NCI-H2081 (cell line): Measurements from ENCODE around the gene FCHSD2.
"Not testable (repeated sequence)": the region's sequence is repeated elsewhere in the genome, so short reads cannot be mapped to it uniquely, and the experiment has no call there.

Experiments
- DNase-seq, 2 experiments: peaks; one replicate each; lab custom pipeline; 2025; lab: John Stamatoyannopoulos, UW

The FCHSD2 gene

DNA sequence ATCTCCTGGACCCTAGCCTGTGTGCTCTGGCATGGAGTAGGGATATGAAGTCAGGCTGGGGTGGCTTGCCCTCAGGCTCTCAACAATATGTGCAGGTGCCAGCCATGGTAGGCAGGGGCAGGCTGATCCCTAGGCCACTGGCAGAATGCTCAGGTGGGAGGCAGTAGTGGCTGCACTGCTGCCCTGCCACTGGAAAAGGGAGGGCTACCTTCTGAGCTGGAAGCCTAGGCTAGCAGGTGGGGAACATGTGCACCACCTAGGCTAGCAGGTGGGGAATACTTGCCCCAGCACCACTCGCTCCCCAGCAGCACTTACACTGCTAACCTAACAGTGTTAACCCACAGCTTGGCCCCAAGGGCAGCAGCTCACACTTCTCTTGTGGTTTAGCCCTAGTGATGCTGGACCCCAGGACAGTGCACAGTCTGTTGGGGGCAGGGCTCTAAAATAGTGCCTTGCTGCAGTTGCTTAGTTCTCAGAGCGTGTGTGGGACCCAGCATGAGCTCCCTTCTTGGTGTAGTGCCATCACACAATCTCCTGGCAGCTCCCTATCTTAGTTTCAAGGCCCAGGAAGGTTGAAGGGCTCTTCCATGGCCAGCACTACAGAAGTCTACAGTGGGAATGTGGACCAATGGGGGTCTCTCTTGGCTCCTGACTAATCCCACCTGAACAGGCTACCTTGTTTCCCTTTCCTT is 130.8 kb downstream of the FCHSD2 start:
- no peak for DNase-seq

DNA sequence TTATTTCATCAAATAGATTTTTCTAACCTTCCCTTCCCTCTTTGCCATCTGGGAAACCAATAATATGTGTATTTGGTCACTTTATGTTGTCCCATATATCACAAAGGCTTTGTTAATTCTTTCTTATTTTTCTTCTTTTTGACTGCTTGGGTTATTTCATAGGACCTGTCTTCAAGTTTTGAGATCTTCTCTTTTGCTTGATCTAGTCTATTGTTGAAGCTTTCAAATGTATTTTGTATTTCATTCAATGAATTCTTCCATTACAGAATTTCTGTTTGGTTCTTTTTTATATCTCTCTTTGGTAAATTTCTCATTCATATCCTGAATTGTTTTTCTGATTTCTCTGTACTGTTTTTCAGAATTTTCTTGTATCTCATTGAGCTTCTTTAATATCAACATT is 132.1 kb downstream of the FCHSD2 start:
- DNase-seq, result no peak

DNA sequence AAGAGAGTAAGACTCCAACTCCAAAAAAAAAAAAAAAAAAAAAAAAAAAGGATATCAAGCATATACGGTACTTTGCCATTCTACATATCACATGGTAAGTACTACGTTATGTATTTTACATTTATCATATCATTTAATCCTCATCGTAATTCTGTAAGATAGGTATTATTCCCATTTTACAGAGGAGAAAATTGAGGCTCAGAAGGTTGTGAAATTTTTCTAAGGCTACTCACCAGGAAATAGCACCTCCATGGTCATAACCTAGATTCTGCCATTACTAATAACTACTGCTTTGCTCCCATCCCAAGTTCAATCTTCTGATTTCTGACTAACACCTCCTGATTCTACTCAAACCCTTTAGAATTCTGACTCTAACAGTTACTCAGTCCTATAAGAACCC is 138.0 kb downstream of the FCHSD2 start:
- DNase-seq, result no peak

GRCh38 chr11:73003088-73003487 is 139.0 kb downstream of the FCHSD2 start:
- DNase-seq, result no peak

GRCh38 chr11:73002214-73002613 is 139.9 kb downstream of the FCHSD2 start:
- DNase-seq, result no peak

DNA sequence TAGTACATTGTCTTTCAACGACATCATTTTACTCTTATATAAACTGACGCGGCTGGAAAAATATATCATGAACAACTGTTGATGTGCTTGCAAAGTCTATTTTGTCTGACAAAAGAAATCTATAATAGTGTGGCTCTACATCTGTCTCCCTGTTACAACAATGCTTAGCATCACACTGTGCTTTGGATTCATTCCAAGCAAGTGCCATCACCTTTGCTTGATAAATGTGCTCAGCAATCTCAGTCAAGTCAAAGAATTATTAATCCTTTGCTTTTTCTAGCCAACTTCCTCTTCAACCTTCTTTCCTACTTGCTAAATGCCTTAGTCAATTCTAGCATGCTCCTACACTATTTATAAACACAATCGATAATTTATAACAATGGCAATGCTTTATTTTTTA is 140.5 kb downstream of the FCHSD2 start:
- DNase-seq, result peak; percentile 42 to 80

- no peak for DNase-seq
Observed at GRCh38 chr11:72998676-72999075, 143.4 kb downstream of the FCHSD2 start.

DNA sequence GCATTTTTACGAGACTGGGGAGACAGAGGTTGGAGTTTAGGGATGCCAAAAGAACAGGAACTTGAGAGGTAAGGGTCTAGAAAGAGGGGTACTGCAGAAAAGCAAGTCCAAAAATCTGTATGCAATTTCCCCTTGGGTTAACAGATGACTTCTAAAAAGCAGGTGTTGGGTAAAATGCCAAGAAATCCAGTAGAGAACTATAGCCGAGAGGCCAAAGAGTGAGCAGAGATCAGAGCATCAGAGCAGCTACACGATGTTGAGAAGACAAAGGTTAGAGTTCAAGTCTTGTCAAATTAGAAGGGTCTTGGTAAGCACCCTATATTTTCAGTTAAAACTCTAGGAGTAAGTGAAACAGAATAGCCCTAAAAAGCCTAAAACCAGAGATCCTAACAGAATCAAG is 145.2 kb downstream of the FCHSD2 start:
- DNase-seq, result no peak

GRCh38 chr11:72989727-72990126 is 152.4 kb downstream of the FCHSD2 start:
- DNase-seq, result no peak

- no peak for DNase-seq
Observed at GRCh38 chr11:72988821-72989220, 153.3 kb downstream of the FCHSD2 start.

- DNase-seq, result peak in 1 of 2 experiments; percentile 14
Observed at GRCh38 chr11:72985645-72986044, 156.5 kb downstream of the FCHSD2 start.

DNA sequence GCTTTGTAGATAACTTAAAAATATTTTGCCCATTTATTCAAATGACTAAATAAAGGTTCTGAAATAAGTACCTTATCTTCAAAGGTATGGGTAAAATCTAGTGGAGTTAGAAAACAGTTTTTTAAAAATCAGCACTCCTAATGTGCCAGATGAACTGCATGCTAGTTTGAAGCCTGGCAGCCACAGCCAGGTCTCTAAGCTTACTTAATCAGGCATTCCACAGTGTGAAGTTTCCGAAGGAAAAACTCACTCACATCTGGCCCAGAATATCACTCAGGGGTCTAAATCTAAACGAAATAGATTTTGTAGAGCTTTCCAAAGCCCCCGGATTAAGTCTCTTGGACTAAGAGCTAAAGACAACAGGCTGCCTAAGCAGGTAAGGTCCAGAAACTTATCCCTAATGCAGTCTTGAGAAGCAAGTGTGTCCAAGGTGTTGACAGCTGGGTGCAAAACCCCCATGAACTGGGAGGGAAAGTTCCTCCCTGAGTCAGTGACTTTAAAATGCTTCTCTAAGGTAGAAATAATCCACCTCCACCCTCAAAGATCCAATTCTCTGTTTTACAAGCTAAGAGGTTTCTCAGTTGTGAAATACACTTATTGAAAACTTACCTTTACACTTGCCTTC is 157.6 kb downstream of the FCHSD2 start:
- DNase-seq, result no peak

DNA sequence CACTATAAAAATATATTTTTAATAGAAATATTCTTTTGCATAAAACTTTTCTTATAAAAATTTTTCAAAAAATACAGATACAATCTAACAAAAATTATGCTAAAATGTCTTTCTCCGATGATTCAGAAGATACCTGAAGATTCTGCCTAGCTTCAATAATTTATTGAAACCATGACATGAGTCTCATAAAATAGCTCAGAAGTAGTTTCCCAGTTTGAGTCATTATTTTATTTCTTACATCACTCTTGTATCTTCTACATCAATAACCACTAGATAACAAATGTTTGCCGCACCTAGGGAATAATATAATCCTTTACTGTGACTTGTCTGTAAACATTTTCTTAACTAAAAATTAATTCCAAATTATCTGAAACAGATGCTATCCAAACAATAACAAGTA is 158.6 kb downstream of the FCHSD2 start:
- DNase-seq, result no peak

DNA sequence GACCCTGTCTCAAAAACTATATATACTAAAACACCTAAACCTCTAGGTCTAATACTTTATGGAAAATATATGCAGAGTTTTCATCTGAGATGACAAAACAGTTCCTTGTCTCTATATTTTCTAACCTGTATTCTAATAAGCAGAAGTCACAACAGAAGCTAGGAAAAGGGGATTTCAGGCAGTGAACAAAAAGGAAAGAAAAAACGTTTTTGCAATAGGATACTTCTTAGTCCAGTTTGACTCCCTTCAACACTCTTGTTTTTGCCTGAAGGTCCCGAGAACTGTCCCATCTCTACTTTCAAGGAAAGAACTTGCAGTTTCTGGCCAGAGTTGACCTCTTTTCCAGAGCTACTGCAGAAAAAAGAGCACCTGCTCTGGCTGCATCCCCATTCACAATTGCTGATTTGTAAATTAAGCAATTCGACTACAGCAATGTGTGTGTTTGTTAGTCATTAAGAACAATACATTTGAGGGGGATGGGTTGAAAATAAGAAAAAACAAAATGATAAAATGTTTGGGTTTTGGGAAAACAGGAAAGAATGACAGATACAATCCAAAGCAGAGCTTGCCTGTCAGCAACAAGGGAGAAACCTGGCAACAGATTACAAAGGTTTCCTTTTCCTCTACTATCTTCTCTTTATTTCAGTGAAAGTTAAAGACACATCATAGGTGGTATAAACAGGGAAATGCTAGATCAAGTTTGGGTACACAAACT is 160.0 kb downstream of the FCHSD2 start:
- no peak for DNase-seq

- DNase-seq, result no peak
Observed at GRCh38 chr11:72981080-72981479, 161.0 kb downstream of the FCHSD2 start.

DNA sequence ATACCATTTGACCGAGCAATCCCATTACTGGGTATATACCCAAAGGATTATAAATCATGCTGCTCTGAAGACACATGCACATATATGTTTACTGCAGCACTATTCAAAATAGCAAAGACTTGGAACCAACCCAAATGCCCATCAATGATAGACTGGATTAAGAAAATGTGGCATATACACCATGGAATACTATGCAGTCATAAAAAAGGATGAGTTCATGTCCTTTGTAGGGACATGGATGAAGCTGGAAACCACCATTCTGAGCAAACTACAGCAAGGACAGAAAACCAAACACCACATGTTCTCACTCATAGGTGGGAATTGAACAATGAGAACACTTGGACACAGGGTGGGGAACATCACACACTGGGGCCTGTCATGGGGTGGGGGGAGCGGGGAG is 164.3 kb downstream of the FCHSD2 start:
- not testable (repeated sequence) for DNase-seq

GRCh38 chr11:72976522-72976892 is 165.6 kb downstream of the FCHSD2 start:
- DNase-seq, result not testable (repeated sequence)

DNA sequence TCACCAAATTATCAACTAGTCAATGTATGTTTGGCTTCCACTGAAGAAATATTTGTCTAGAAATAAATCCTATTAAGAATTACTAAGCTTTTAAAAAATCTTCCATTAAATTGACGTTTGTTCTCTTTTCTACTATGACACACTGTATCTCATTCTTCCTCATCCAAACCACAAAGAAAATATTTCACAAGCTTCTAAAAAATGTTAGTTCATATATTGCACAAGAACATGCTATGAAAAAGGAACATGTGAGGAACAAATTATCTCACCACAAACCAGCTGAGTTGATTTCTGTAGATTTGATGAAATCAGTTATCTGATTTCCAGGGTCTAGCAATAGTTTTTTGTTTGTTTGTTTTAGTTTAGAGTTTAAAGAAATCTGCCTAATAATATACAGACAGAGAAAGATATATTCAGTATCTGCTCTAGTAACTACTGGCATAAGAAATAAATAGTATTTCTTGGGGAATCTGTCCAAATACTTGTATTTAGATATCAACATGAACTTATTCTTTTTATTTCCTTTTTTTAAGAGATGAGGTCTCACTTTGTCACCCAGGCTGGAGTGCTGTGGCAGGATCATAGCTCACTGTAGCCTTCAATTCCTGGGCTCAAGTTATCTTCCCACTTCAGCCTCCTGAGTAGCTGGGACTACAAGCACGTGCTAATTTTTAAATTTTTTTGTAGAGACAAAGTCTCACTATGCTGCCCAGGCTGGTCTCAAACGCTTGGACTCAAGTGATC is 166.2 kb downstream of the FCHSD2 start:
- DNase-seq, result no peak

- DNase-seq, result no peak
Observed at GRCh38 chr11:72974487-72975205, 167.5 kb downstream of the FCHSD2 start.

DNA sequence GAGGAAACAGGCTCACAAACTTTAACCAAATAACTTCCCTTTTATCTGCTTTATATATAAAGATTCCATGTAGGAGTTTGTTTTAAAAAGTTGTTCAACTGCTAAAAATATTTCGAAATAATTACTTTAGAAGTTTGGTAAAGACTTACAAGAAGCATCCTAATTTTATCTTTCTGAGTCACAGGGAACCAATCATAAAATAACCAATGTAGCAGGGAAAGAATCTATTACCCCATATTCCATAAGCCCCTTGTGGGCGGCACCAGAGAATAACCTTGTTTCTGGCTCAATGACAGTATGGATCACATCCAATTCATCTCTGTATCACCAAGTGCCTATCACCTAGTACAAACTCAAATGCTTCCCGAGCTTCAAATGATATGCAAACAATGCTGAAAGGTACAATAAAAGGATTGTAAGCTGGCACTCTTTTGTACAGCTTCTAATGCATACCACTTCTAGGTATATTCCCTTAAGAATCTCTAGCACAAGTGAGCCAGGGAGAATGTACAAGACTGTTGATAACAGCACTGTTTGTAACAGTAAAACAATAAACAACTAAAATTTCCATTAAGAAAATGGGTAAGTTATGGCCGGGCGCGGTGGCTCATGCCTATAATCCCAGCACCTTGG is 169.5 kb downstream of the FCHSD2 start:
- no peak for DNase-seq

DNA sequence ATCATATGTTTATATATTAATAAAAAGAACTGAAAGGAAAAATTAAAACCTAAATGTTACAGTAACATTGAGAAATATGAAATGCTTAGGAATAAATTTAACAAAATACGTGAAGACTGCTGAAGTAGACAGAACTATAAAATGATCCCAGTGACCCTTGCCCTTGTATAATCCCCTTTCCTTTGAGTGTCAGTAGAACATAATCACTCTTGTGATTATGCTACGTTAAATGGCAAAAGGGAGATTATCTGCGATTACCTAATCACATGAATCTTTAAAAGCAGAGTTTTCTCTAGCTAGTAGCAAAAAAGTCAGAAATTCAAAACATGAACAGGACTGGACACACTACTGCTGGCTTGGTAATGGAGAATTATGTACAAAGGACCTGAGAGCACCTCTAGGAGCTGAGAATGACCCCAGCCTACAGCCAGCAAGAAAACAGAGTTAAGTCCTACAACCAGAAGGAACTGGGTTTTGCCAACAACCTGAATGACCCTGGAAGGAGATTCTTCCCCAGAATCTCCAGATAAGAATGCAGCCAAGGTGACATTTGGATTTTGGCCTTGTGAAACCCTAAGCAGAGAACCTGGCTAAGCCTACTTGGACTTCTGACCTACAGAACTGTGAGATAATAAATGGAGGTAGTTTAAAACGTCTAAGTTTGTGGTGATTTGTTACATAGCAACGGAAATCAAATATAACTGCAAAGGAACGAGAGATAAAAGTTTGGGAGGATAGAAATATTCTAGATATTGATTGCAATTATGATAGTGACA is 170.7 kb downstream of the FCHSD2 start:
- DNase-seq, result no peak
